ENCODE measurements around the gene ZSWIM3. TPM values are rescaled to one million over a fixed set of nuclear protein-coding genes. Genes with fewer than 3 reads are reported as not detected.

The ZSWIM3 gene
- total and polyA plus RNA-seq, 2 of the 13 experiments (the other 11 are each of a cell fraction or from before 2014, with no cell fraction given) = 5.2 to 5.8 TPM

- no peak for TF ChIP-seq ZNF737 (CRISPR knock-in tag; IDR thresholded peaks at IDR 0.05; ENCODE audit: borderline replicate concordance)
- TF ChIP-seq PHF21A (CRISPR knock-in tag; IDR thresholded peaks at IDR 0.05) = no peak
- no peak for TF ChIP-seq DNMT1 (CRISPR knock-in tag; IDR thresholded peaks at IDR 0.05)
- TF ChIP-seq, protein P1, sequence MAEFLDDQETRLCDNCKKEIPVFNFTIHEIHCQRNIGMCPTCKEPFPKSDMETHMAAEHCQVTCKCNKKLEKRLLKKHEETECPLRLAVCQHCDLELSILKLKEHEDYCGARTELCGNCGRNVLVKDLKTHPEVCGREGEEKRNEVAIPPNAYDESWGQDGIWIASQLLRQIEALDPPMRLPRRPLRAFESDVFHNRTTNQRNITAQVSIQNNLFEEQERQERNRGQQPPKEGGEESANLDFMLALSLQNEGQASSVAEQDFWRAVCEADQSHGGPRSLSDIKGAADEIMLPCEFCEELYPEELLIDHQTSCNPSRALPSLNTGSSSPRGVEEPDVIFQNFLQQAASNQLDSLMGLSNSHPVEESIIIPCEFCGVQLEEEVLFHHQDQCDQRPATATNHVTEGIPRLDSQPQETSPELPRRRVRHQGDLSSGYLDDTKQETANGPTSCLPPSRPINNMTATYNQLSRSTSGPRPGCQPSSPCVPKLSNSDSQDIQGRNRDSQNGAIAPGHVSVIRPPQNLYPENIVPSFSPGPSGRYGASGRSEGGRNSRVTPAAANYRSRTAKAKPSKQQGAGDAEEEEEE (CRISPR knock-in tag; IDR thresholded peaks at IDR 0.05; ENCODE audit: borderline replicate concordance) = no peak
- TF ChIP-seq ZNF558 (CRISPR knock-in tag; IDR thresholded peaks at IDR 0.05; ENCODE audit: borderline replicate concordance) = no peak
- peak; percentile 65; the same call in 1 of the 2 replicates for TF ChIP-seq HNRNPL (IDR thresholded peaks at IDR 0.05; ENCODE audit: low read depth, low read length)
- no peak for TF ChIP-seq ZMYM2 (CRISPR knock-in tag; IDR thresholded peaks at IDR 0.05)
- TF ChIP-seq TAF1 (CRISPR knock-in tag; IDR thresholded peaks at IDR 0.05) = no peak
- TF ChIP-seq SMAD1 (CRISPR knock-in tag; IDR thresholded peaks at IDR 0.05; ENCODE audit: borderline replicate concordance, low read depth) = no peak
- TF ChIP-seq MATR3 (CRISPR knock-in tag; IDR thresholded peaks at IDR 0.05) = no peak
- TF ChIP-seq TOPORS (CRISPR knock-in tag; IDR thresholded peaks at IDR 0.05) = no peak
- TF ChIP-seq ZNF326 (CRISPR knock-in tag; IDR thresholded peaks at IDR 0.05; ENCODE audit: borderline replicate concordance) = no peak
- no peak for TF ChIP-seq IKZF4 (CRISPR knock-in tag; IDR thresholded peaks at IDR 0.05; ENCODE audit: borderline replicate concordance, low read depth, not compliant biosample characterization)
- no peak for TF ChIP-seq ZNF749 (CRISPR knock-in tag; IDR thresholded peaks at IDR 0.05; ENCODE audit: borderline replicate concordance)
- TF ChIP-seq ZNF292 (CRISPR knock-in tag; IDR thresholded peaks at IDR 0.05; ENCODE audit: borderline replicate concordance, low read depth) = no peak
- no peak for TF ChIP-seq TRIM24 (CRISPR knock-in tag; IDR thresholded peaks at IDR 0.05)
- TF ChIP-seq HNRNPLL (IDR thresholded peaks at IDR 0.05; ENCODE audit: low read depth, low read length, poor library complexity, severe bottlenecking) = no peak
- no peak for TF ChIP-seq SRSF4 (IDR thresholded peaks at IDR 0.05; ENCODE audit: low read depth, low read length, poor library complexity, severe bottlenecking)
- TF ChIP-seq ZNF550 (CRISPR knock-in tag; IDR thresholded peaks at IDR 0.05; ENCODE audit: borderline replicate concordance) = no peak
- no peak for TF ChIP-seq RFXAP (CRISPR knock-in tag; IDR thresholded peaks at IDR 0.05; ENCODE audit: borderline replicate concordance)
- no peak for TF ChIP-seq ZNF7 (CRISPR knock-in tag; IDR thresholded peaks at IDR 0.05)
- no peak for TF ChIP-seq ATF7 (IDR thresholded peaks at IDR 0.05)
- no peak for TF ChIP-seq ATF7 (CRISPR knock-in tag; IDR thresholded peaks at IDR 0.05)
- peak; percentile 87 for TF ChIP-seq AGO2 (optimal IDR thresholded peaks at IDR 0.05; ENCODE audit: low read depth, low read length)
- TF ChIP-seq, protein P2, sequence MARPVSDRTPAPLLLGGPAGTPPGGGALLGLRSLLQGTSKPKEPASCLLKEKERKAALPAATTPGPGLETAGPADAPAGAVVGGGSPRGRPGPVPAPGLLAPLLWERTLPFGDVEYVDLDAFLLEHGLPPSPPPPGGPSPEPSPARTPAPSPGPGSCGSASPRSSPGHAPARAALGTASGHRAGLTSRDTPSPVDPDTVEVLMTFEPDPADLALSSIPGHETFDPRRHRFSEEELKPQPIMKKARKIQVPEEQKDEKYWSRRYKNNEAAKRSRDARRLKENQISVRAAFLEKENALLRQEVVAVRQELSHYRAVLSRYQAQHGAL (CRISPR knock-in tag; IDR thresholded peaks at IDR 0.05; ENCODE audit: not compliant biosample characterization) = no peak
- no peak for TF ChIP-seq ZNF234 (CRISPR knock-in tag; conservative IDR thresholded peaks at IDR 0.05)
- TF ChIP-seq ZNF713 (CRISPR knock-in tag; IDR thresholded peaks at IDR 0.05) = no peak
- TF ChIP-seq ZNF570 (CRISPR knock-in tag; IDR thresholded peaks at IDR 0.05; ENCODE audit: borderline replicate concordance) = no peak
- TF ChIP-seq GZF1 (CRISPR knock-in tag; IDR thresholded peaks at IDR 0.05) = no peak
- TF ChIP-seq ZNF296 (CRISPR knock-in tag; conservative IDR thresholded peaks at IDR 0.05) = no peak
- no peak for TF ChIP-seq RNF2 (conservative IDR thresholded peaks at IDR 0.05; ENCODE audit: low read depth)
- no peak for TF ChIP-seq PPARG (CRISPR knock-in tag; conservative IDR thresholded peaks at IDR 0.05)
Measured at GRCh38 chr20:45840700-45841198, 16.7 kb upstream of the ZSWIM3 start (continued).

Data from HepG2 (cell line).